ENCODE results near the gene TMEM134.

Gene TMEM134

GRCh38 chr11:67500831-67501715 lies 32.0 kb upstream of the TMEM134 start:
- DNase-seq, result no peak

- no peak for DNase-seq
These were observed 31.4 kb upstream of the TMEM134 start for GRCh38 chr11:67500484-67500821.

GRCh38 chr11:67499808-67500483 lies 30.9 kb upstream of the TMEM134 start:
- no peak for DNase-seq

GRCh38 chr11:67498544-67498972 lies 29.5 kb upstream of the TMEM134 start:
- DNase-seq, result no peak

GRCh38 chr11:67497656-67498291 lies 28.7 kb upstream of the TMEM134 start:
- DNase-seq, result no peak

- no peak for DNase-seq
These were observed 27.1 kb upstream of the TMEM134 start for GRCh38 chr11:67496113-67496512.

- no peak for DNase-seq
These were observed 26.4 kb upstream of the TMEM134 start for GRCh38 chr11:67495234-67496005.

- no peak for DNase-seq
These were observed 25.6 kb upstream of the TMEM134 start for GRCh38 chr11:67494371-67495233.

GRCh38 chr11:67493548-67494370 lies 24.7 kb upstream of the TMEM134 start:
- DNase-seq, result no peak

- DNase-seq, result peak; percentile 25
These were observed 23.9 kb upstream of the TMEM134 start for GRCh38 chr11:67492801-67493547.

- no peak for DNase-seq
These were observed 23.1 kb upstream of the TMEM134 start for GRCh38 chr11:67492069-67492727.

GRCh38 chr11:67491276-67492068 lies 22.4 kb upstream of the TMEM134 start:
- no peak for DNase-seq

- DNase-seq, result no peak
These were observed 21.6 kb upstream of the TMEM134 start for GRCh38 chr11:67490727-67491065.

- no peak for DNase-seq
These were observed 21.1 kb upstream of the TMEM134 start for GRCh38 chr11:67489885-67490726.

- no peak for DNase-seq
These were observed 20.3 kb upstream of the TMEM134 start for GRCh38 chr11:67489203-67489884.

- peak; percentile 51 for DNase-seq
These were observed 17.6 kb upstream of the TMEM134 start for GRCh38 chr11:67486481-67487195.

GRCh38 chr11:67485873-67486361 lies 16.9 kb upstream of the TMEM134 start:
- DNase-seq, result peak; percentile 83
